Measurements from ENCODE around the gene GCLC.

The GCLC gene

DNA sequence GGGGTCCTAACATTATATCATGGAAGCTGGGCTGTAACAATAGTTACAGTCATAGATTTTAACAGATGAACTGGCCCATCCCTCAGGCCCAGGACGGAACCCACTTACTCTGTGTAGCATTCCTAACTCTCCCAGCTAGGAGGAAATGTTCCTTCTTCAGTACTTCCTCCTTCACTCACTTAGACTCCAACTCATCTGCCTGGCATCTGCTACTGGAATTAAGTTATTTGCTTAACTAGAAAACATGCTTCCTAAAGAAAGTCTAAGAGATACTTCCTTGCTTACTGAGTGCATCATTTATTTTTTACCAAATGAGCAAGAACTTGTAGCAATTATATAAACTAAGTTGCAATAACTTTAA is 20.5 kb downstream of the GCLC start:
- no peak for DNase-seq (ENCODE audit: low read depth)

DNA sequence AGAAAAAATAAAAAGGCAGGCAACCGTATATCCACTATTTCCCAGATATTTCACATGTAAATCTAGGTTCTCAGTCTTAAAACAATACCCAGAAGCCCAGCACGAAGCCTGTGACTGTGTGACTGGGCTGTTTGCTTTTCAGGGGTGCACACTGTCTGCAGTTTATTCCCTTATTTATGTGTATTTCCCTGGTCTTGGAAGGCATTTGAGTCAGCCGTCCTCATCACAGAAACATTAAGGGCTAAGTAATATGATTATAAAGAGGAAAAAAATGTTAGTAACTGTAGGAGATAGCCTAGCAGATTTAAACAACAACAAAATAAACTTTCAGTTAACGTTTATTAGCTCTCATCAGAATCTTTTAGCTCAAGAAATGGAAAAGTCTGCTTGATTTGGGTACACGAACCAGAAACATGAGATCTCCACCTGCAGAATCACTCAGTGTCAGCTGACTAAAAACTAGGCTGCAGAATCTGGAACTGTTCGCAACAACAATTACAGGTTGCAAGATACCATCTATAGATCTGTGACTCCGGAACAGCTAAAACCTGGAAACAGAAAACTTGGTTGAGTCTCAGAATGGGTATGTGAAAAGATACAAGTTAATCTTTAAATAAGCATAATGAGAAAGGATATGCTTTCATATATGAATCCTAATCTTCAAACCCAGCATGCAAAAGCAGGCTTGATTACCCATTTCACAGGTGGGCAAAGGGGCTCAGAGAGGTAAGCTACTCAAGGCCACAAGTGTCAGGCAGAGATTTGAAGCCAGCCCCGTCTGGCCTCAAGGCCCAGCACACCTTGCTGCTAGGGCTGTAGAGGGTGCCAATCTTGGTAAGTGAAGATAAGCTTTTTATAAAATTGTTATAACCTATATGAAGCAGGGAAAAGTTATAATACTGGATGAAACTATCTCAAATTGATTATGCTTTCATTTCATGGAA is 21.1 kb downstream of the GCLC start:
- DNase-seq (ENCODE audit: low read depth): no peak

DNA sequence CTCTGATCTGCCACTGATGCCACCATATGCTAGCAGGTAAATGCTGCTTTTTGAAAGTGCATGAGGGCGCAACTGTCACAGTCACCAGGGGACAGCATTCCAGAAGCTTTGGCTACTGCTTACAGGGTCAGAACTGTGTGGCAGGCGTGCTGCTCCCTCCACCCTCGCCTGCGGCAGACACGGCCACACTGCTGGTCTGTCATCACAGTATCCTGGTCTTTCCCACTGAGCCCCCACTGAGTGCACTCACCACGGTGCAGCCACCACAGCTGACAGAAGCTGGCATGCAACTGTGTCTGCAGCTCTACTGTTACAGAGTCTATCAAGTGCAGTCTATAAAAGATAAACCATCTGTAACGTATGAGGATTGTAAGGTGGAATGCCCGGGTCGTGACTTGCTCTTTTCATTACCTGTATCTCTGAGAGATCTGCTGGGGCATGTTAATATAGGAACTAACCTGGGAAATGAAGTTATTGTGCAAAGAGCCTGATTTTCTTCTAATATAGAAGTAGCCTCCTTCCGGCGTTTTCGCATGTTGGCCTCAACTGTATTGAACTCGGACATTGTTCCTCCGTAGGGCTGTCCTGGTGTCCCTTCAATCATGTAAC is 24.5 kb downstream of the GCLC start:
- no peak for DNase-seq (ENCODE audit: low read depth)

DNA sequence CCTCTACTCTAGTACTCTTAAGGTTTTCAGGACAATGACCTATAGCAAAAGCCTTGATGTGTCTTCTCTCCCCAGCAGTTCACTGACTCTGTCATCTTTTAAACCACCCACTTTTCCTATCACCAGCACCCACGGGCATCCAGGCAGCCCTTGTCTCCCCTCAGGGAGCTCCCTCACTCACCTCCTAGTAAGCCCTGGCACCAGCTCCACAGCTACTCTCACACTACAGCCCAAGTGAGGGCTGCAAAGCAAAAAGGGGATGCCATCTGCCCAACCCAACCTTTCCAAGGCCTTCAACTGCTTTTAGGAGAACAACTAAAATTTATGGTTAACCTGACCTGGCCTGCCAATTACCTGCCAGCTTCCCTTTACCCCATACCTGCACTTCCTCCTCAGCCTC is 26.0 kb downstream of the GCLC start:
- DNase-seq (ENCODE audit: low read depth): no peak

DNA sequence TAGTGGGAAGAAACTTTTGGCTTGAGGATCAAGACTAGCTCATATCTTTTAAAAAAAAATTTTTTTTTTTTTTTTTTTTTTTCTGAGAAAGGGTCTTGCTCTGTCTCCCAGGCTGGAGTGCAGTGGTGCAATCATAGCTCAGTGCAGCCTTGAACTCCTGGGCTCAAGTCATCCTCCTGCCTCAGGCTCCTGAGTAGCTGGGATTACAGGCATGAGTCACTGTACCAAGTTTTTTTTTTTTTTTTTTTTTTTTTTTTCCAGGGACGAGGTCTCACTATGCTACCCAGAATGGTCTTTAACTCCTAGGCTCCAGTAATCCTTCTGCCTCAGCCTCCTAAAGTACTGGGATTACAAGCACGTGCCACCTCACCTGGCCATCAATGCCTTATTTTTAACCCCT is 27.9 kb downstream of the GCLC start:
- no peak for DNase-seq (ENCODE audit: low read depth)

DNA sequence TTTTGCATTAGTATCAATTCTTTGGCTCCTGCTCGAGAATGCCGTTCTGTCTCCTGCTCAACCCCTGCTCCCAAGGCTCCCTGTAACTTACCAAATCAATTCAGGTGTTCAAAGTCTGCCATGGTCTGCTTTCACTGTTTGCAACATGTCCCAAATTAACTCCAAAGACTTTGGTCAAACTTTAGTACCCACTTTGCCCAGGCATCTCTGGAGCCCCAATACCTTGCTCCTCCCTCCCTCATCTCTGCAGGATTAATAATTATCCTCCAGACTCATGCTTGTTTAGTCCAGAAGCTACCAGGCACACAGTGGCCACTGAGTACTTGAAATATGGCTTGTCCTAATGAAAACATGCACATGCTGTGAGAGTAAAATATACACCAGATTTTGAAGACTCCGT is 30.2 kb downstream of the GCLC start:
- DNase-seq (ENCODE audit: low read depth): no peak

DNA sequence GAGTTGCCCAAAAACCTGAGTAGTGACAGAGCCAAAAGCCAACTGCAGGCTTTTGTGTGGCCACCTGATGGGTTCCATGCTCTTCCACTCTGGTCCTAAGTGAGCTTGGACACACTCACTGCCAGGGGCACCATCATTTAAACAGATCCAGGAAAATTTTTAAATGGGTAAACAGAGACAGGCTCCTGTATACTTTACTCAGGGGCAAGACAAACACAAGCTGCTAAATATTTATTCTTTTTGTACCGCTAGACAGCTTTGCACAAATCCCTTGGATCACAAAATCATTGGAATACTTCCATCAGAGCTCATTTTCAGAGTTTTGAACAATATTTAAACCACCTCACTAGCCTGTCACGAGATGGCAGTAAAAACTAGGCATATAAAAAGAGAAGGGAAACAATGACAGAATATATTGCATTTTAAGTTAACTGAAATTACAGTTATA is 31.4 kb downstream of the GCLC start:
- DNase-seq (ENCODE audit: low read depth): no peak

DNA sequence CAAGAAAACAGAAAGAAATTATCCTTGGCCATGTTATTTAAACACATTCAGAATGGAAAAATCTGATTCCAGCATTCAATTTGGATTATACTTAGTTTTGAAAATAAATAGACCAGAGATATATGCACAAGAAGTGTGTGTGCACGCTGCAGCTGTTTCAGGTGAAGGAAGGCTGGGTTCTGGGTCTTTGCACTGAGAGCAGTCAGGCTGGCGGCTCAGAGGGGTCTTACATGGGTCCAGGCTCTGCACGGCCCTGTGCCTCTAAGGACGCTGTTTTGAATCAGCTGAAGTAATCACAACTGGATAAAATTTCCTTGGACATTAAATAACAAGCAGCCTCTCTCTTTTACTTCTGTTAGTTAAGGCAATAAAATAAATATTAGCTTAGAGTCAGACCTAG is 31.8 kb downstream of the GCLC start:
- no peak for DNase-seq (ENCODE audit: low read depth)

DNA sequence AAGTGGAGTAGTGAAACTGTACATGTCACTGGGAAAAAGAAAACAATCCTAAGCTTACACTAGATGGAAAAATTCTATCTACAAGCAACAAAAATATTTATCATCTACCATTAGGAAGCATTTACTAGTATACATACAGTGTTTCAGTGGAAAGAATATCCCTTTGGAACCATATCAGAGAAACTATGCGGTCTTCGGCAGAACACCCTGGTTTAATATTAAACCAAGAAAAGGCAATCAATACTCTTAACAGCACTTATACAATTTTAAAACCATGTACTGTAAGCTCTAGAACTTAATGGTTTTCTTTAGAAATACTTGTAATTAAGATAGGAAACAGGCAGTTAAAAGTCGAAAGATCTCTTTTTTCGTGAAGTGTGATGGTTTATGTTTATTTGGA is 32.3 kb downstream of the GCLC start:
- DNase-seq (ENCODE audit: low read depth): no peak

DNA sequence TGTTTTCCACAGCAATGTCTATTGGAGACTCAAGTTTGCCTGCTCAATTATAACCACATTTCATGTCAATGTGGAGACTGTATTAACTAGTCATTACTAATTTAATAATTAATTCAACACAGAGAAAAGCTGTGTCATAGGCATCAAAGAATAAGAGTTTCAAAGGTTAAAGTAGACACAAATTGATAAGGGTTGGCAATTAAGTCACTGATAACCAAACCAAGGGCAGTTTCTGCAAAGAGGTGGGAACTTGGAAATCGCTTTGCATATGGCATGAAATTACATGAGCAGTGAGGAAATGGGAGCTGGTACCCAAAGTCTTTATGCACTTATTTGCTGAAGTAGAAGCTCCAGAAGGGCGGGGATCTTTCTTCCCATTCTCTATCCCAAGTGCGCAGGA is 34.2 kb downstream of the GCLC start:
- DNase-seq (ENCODE audit: low read depth): no peak

DNA sequence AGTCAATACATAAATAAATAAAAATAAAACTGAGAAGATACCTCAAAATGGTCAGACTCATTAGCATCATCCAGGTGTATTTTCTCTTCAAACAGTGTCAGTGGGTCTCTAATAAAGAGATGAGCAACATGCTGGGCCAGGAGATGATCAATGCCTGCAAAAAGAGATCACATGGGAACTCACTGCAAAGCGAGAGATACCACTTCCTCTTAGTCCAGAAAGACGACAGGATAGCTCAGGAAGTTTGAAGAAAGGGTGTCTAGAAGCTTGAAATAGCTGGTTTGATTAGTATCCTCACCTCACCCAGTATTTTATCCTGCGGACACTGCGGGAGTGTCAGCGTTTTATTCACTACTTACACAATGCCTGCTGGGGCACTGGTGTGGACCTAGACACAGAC is 38.0 kb downstream of the GCLC start:
- no peak for DNase-seq (ENCODE audit: low read depth)

DNA sequence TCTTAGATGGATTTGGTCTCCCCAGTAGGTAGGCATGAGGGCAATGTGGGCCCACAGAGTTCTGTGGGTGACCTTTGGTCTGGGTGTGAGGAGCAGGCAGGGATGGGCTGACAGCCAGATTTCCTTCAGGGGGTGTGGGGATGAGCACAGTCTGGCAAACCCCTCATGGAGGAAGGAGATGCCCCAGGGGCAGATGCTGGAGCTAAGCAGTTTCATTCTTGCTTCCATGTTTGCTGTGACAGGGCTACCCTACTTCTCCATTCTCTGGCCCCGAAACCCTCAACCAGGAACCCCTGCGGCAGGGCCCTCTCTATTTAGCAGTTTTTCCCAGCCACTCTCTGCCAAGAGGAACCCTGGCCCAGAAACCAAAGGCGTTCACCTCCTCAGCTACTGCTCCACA is 40.4 kb downstream of the GCLC start:
- DNase-seq (ENCODE audit: low read depth): no peak

DNA sequence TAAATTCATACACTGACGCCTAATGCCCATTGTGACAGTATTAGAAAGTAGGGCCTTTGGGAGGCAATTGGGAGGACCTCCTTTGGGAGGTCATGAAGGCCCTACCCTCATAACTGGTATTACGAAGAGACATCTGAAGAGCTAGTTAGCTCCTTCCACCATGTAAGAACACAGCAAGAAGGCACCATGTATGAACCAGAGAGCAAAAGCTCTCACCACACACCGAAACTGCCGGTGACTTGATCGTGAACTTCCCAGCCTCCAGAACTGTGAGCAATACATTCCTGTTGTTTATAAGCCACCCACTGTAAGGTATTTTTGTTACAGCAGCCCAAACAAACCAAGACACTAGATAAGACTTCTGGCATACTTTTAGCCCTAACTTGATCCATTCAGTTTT is 41.8 kb downstream of the GCLC start:
- DNase-seq (ENCODE audit: low read depth): no peak

DNA sequence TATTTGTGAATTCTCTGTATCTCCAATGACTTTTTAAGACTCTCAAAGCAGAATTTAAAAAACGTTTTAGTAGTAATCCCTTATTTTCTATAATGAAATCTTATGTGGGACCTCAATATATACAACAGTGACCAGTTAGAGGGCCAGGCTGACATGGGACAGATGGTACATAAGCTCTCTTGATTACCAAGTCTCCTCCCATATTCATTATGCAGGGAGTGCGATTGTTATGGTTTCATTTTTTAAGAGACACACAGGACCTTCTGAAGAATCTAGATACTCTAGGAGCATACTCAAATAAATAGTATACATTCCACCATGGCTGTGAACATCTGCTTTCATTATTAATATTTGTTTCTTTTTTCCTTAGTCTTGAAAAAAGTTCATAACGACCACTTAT is 43.5 kb downstream of the GCLC start:
- DNase-seq (ENCODE audit: low read depth): no peak

DNA sequence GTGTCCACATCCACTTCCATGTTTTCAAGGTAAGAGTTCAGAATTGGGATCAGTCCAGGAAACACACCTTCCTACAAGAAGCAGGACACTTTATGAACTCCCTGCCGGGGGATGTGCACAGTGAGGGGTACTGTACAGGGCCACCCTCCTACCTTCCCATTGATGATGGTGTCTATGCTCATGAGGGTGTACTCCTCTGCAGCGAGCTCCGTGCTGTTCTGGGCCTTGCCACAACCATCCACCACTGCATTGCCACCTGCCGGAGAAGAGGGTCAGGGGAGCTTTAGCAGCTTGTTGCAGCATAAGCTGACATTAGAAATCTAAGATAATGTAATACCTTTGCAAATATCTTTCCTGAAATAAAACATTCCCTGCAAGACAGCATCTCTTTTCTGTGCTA is 44.8 kb downstream of the GCLC start:
- no peak for DNase-seq (ENCODE audit: low read depth)

DNA sequence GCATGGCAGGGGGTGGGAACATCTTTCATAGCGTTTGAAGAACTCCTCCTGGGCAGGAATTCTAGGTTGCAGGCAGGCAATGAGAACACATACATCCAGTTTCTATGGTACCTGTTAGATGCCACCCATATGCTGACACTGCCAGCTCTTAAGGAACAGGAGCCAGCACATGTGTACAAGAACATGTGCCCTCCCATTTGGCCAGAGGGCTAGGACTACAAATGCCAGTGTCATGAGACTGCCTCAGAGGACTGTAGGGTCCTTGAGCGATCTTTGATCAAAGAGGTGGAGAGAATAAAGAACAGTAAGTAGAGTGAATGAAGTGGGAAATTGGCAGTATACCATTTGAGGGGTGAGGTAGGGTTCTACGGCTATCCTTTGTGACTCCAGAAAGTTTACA is 45.8 kb downstream of the GCLC start:
- DNase-seq (ENCODE audit: low read depth): no peak

DNA sequence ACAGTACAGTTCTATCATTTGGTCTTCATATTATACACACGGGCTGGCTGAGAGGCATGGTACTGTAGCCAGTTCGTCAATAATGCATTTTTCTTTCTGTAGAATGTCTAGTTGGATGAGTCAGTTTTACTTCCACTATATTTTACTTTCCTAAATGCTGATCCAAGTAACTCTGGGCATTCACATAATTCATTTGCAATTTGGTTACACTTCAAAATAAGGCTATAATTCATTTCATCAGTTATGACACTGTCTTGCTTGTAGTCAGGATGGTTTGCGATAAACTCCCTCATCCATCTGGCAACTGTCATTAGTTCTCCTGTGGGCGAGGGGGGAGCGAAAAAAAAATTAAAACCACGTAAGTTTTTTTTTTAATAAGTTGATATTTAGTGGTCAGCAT is 46.3 kb downstream of the GCLC start:
- DNase-seq (ENCODE audit: low read depth): no peak

DNA sequence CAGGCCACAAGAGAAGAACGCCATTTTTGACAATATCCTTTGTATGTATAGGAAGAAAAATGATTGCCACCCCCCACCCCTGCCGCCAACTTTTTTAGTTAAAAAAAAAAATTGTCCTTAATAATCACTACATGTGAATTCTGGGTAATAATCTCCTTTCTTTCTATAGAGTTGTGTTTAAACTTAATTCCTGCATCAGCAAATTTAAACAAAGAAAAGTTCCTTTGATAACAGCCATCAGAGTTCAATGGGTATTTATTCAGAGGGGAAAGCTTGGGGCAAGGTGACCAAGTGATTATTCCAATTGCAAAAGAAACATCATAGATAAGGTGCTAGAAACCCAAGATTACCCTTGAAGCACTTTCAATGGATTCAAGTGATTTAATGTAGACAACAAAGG is 47.0 kb downstream of the GCLC start:
- no peak for DNase-seq (ENCODE audit: low read depth)

DNA sequence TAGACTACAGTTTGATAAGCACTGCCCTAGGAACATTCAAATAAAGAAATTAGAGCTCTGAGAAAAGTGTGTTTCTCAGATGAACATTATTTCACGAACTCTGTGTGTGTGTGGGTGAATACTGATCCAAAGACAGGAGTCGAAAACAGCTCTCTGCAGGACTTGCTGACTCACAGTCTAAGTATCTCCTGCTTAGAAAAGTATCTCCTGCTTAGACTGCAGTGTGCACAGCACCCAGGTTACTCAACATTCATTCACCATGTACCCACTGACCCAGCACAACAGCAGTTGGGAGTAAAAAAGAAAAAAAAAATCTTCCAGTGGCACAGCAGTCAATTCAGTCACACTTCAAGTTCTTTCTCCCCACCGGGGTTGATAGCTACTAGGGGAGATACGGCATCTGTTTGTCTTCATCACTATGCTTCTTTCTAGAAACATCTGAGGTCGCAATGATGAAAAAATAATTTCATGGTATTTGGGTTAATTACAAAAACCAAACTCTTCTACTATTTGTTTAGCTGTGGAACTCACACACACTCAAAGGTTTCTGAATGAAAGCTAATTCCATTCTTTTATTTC is 48.0 kb downstream of the GCLC start:
- DNase-seq (ENCODE audit: low read depth): no peak

DNA sequence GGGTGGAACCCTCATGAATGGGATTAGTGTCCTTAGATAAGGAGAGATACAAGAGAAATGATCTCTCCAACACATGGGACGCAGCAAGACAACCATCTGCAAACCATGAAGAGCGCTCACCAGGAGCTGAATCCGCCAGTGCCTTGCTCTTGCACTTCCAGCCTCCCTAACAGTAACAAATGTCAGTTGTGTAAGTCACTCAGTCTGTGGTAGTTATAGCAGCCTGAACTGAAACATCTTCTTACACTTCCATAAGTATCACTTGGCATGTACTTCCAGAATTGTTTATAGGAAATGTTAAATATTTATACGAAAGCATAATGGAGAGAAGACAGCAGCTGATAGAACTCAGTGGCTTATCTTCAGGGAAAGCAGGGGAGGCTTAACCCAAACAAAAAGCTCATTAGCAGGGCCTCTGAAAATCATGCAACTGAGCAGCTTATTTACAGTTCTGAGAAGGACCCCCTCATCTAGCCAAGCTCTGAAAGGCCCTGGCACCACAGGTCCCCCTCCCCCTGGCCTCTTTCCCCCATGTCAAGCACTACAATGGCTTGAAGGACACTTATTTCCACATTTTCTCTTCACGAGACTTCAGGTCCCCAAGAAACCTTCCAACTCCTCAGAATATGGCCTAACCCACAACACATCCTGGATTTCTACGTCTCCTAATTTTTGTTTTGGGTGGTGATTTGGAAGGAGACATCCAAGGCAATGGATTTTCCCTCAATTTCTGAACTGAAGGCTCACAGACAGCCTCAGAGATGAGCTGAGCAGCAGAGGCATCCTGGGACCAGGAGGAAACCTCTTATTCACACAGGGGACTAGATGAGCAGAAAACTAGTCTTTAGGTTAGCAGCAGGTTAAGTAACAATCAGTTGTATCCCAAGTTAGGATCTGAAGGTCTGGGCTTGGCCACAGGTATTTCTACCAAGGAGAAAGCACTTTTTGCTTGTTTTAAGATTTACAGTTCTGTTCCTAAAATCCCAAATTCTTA is 49.1 kb downstream of the GCLC start:
- no peak for DNase-seq (ENCODE audit: low read depth)

DNA sequence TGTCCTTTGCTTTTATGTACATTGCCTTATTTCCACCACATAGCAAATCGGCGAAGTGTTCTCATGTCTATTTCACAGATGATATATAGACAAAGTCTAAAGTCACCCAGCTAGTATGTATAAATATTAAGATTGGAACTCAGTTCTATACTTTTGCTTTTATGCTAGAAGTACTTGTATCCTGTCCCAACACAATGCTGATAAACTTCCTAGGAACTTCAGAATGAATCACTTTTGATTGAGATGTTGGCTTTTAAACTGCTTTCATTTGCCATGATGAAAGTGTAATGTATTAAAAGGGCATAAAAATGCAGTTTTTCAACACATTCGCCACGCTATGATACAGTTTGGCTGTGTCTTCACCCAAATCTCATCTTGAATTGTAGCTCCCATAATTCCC is 50.8 kb downstream of the GCLC start:
- DNase-seq (ENCODE audit: low read depth): no peak

DNA sequence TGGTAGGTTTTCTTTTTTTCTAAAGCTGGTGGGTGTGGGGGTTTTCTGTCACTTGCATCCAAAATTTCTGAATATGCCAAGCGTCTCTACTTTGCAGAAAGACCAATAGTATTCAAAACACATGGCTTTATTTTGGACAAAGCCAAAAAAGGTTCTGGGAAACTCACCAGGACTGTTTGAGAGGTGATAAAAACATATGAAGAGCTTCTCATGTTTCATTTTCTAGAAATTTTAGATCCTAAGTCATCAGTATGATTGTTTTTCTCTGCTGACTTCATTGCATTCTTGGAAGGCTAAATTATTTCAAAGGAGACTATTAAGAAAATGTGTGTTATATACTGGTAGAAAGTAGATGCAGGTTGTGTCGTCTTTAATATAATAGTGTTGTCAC is 51.3 kb downstream of the GCLC start:
- no peak for DNase-seq (ENCODE audit: low read depth)

All from activated gamma-delta T cell treated with anti-CD3 and anti-CD28 coated beads, Interleukin-2, amount 50 U/mL, for 16 hours (primary cell).